Sigmoid colon (tissue), 7 donors: ENCODE results near the gene TSPAN15. TPM values are rescaled to one million over a fixed set of nuclear protein-coding genes. Genes with fewer than 3 reads are reported as not detected.

Experiments used
- DNase-seq: peaks from one replicate; pipeline ENCODE4 v3.0.0-alpha.2; 2019
- H3K27ac ChIP-seq, 4 donors: fragments of 200-600 bp; sonication (generic); one replicate each; pipeline ENCODE4 v1.5.1; 2016 to 2019; ENCODE audit warnings: mild to moderate bottlenecking in 1 of 4
- H3K27me3 ChIP-seq, 3 donors: fragments of 200-600 bp; sonication (generic); one replicate each; pipeline ENCODE4 v1.5.1; 2019; ENCODE audit warnings: mild to moderate bottlenecking in 1 of 3
- H3K36me3 ChIP-seq, 4 donors: fragments of 200-600 bp; sonication (generic); one replicate each; pipeline ENCODE4 v1.5.1; 2016 to 2019
- H3K4me1 ChIP-seq, 4 donors: fragments of 200-600 bp; sonication (generic); one replicate each; pipeline ENCODE4 v1.5.1; 2017 to 2019
- H3K4me3 ChIP-seq, 4 donors: fragments of 200-600 bp; sonication (generic); one replicate each; pipeline ENCODE4 v1.5.1; 2017 to 2019; ENCODE audit warnings: mild to moderate bottlenecking in 2 of 4, moderate library complexity in 1 of 4
- H3K9me3 ChIP-seq, 4 donors: fragments of 200-600 bp in 3 of 4; sonication (generic) in 3 of 4; one replicate each; pipeline versions ENCODE4 v1.5.1 to v1.6.1; 2013 to 2019
- EP300 ChIP-seq, 4 donors: sonication (generic); formaldehyde crosslinking; IDR thresholded peaks; one replicate each; pipeline ENCODE4 v1.6.1; 2017; ENCODE audit warnings: antibody characterized with exemption in 4 of 4
- POLR2A ChIP-seq, 2 donors: fragments of 450-650 bp; IDR thresholded peaks; one replicate each; pipeline ENCODE4 v1.6.1; 2016; ENCODE audit warnings: antibody characterized with exemption in 2 of 2, mild to moderate bottlenecking in 2 of 2, moderate library complexity in 2 of 2
- POLR2AphosphoS5 ChIP-seq, 4 donors: sonication (generic); formaldehyde crosslinking; IDR thresholded peaks; one replicate each; pipeline ENCODE4 v1.6.1; 2017; ENCODE audit warnings: antibody characterized with exemption in 4 of 4
- WGBS, 2 donors: extraction: QIAGEN DNeasy Blood & Tissue Kit; methylation state at CpG; one replicate each; pipeline ENCODE4 v1.1.7; 2013; 5-methylcytosine and 5-hydroxymethylcytosine counted together
- intact Hi-C: fragments of 100-400 bp; cut with DNase I; formaldehyde crosslinking; loops from one replicate; pipeline ENCODE4 v1.15.1; 2023
- polyA plus RNA-seq, 3 donors: library from polyadenylated mRNA; stranded (reverse); fragments of 200-250 nt; gene quantifications; one replicate each; pipeline ENCODE4 v1.2.3, GENCODE V29; 2013
- total RNA-seq, 4 donors: library from RNA; depleted of rRNA; stranded (reverse); fragments of >200 nt; gene quantifications; one replicate each; pipeline ENCODE4 v1.1.0, GENCODE V29; 2016
- TF ChIP-seq, protein P1 (sequence below), 4 experiments: fragments of 450-650 bp in 3 of 4; fragments of 200-600 bp in 1 of 4; IDR thresholded peaks; one replicate each; pipeline ENCODE4 v1.5.1; 2016 to 2019; ENCODE audit warnings: antibody characterized with exemption in 4 of 4, mild to moderate bottlenecking in 3 of 4, moderate library complexity in 2 of 4
- donor health status: healthy with polysubstance abuse.
- donor health status: Bipolar disorder and iron deficiency.
- donor health status: healthy.

TSPAN15 gene
- total and polyA plus RNA-seq, 7 donors, result 43.0 to 100 (median 70.9) TPM

DNA sequence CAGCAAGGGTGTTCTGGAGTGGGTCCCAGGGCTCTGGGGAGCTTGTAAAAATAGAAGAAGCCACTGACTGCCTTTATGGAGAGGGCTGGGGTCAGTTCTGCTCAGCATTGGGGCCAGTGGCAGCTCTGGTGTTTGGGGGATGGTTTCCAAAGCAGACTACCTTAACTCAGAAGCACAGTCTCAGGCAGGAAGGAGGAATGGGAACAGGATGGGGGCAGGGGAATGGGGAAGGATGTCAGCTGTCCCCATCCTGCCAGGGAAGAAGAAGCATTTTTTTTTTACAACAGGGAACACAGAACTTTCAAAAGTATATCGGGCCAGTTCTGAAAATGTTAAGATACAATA, 28.8 kb downstream of the TSPAN15 start:
- TF ChIP-seq EP300 (IDR thresholded peaks at IDR 0.05) (peak in 3 of 4 donors; percentile 5 to 38 (median 11)), POLR2AphosphoS5 (IDR thresholded peaks at IDR 0.05) (peak in 2 of 4 donors; percentile 2 to 60)
- TF ChIP-seq, protein P1, sequence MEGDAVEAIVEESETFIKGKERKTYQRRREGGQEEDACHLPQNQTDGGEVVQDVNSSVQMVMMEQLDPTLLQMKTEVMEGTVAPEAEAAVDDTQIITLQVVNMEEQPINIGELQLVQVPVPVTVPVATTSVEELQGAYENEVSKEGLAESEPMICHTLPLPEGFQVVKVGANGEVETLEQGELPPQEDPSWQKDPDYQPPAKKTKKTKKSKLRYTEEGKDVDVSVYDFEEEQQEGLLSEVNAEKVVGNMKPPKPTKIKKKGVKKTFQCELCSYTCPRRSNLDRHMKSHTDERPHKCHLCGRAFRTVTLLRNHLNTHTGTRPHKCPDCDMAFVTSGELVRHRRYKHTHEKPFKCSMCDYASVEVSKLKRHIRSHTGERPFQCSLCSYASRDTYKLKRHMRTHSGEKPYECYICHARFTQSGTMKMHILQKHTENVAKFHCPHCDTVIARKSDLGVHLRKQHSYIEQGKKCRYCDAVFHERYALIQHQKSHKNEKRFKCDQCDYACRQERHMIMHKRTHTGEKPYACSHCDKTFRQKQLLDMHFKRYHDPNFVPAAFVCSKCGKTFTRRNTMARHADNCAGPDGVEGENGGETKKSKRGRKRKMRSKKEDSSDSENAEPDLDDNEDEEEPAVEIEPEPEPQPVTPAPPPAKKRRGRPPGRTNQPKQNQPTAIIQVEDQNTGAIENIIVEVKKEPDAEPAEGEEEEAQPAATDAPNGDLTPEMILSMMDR (IDR thresholded peaks at IDR 0.05), result no peak
- Histone ChIP-seq H3K27ac (peak overlapping the region; percentile 87 to 93 (median 92)), H3K27me3 (no peaks in the 10 kb centered on the region), H3K36me3 (peaks cover 0 to 4% (median 0%) of the 10 kb centered on the region in 4 donors), H3K9me3 (no peaks in the 10 kb centered on the region), H3K4me1 (peaks cover 0 to 100% (median 99%) of the 10 kb centered on the region in 4 donors), H3K4me3 (no peak overlapping the region)
- WGBS, 2 donors, result 52 to 87% methylated on average over 1 of the region's 1 CpG
- DNase-seq, result peak; percentile 90
- intact Hi-C loops, result no loop called here

DNA sequence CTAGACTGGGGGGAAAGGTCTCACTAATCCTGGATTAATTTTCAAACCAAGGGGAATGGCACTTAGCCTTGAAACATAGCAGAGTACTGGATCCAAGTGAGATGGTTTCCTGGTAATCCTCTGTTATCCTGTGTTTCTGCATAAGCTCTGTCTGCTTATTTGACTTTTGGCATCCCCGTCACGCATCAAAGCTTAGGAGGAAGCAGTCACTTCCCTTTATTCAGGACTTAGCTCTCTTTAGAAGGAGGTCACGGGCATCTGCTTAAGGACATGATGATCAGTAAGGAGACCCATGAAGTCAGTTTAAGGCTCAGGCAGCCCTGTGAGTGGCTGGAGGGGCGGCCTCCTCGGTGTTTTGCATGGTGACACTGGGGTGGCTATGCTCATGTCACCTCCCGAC, 30.0 kb downstream of the TSPAN15 start:
- peak in 3 of 4 donors; percentile 57 to 73 (median 65) for TF ChIP-seq POLR2AphosphoS5 (IDR thresholded peaks at IDR 0.05)
- TF ChIP-seq EP300 (IDR thresholded peaks at IDR 0.05), result peak in 1 of 4 donors; percentile 39
- TF ChIP-seq POLR2A (IDR thresholded peaks at IDR 0.05), result no peak
- no peaks in the 10 kb centered on the region for H3K27me3 ChIP-seq
- DNase-seq, result no peak
- no peaks in the 10 kb centered on the region for H3K9me3 ChIP-seq
- H3K36me3 ChIP-seq, result peaks cover 0 to 4% (median 0%) of the 10 kb centered on the region in 4 donors
- H3K4me3 ChIP-seq, result no peak overlapping the region
- intact Hi-C loops, result no loop called here
- peaks cover 0 to 100% (median 99%) of the 10 kb centered on the region in 4 donors for H3K4me1 ChIP-seq
- peak overlapping the region; percentile 87 to 93 (median 92) for H3K27ac ChIP-seq
- WGBS, 2 donors, result 69 to 85% methylated on average over 6 of the region's 6 CpGs

DNA sequence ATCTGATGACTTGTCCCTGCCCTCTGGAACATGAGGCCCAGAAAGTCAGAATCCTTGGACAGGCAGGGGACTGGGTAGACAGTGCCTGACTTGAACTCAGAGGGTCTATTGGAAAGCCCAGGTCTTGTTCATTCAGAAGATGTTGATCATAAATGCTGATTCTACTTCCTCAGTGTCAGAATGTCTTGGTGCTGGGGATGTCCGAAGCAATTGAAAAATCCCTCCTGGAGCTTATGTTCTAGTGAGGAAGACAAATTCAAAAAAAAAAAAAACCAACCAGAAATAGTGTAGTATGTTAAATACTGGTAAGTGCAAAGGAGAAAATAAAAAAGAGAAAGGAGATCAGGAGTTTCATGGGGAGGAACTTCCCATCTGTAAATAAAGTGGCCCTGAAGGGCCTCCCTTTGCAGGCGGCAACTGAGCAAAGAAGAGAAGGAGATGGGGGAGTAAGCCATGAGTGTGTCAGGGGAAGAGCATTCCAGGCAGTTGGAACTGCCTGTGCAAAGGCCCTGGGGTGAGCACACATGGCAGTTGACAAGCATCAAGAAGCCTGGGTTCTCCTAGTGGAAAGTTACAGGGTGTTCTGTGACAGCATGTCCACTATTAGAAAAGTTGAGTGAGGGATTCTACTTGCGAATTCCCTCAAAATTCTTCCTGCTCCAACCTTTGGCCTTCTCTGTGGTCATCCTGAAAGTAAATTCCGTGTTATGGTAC, 30.7 kb downstream of the TSPAN15 start:
- Histone ChIP-seq H3K4me3 (no peak overlapping the region), H3K4me1 (peaks cover 0 to 100% (median 99%) of the 10 kb centered on the region in 4 donors), H3K27ac (peak overlapping the region; percentile 87 to 93 (median 92)), H3K27me3 (no peaks in the 10 kb centered on the region), H3K36me3 (peaks cover 0 to 4% (median 0%) of the 10 kb centered on the region in 4 donors), H3K9me3 (no peaks in the 10 kb centered on the region)
- DNase-seq, result no peak
- TF ChIP-seq EP300 (IDR thresholded peaks at IDR 0.05) (no peak), POLR2A (IDR thresholded peaks at IDR 0.05) (no peak), POLR2AphosphoS5 (IDR thresholded peaks at IDR 0.05) (no peak)
- TF ChIP-seq, protein P1 (IDR thresholded peaks at IDR 0.05), result no peak
- WGBS, 2 donors, result 89 to 93% methylated on average over 4 of the region's 4 CpGs
- intact Hi-C loops, result no loop called here

DNA sequence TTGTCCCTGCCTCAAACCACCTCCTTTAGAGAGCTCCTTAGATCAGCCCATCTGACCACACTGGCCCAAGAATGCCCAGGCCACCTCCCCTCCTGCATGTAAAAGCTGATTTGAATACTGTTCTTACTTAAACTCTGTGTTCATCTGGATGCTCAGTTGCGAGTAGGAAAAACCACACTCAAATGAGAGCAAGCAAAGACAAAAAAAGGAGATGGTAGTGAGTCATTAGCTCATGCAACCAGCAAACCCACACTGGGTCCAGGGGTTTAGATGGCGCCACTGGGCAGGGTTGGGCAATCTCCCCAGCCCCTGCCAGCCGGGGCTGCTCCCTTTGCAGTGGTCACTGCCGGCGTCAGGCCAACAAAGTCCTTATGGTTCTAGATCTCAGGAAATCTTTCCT, 32.7 kb downstream of the TSPAN15 start:
- Histone ChIP-seq H3K27me3 (no peaks in the 10 kb centered on the region), H3K9me3 (peaks cover 0 to 1% (median 0%) of the 10 kb centered on the region in 4 donors), H3K36me3 (peaks cover 0 to 4% (median 0%) of the 10 kb centered on the region in 4 donors), H3K4me1 (peaks cover 0 to 89% (median 85%) of the 10 kb centered on the region in 4 donors), H3K4me3 (no peak overlapping the region), H3K27ac (peak overlapping the region; percentile 87 to 93 (median 92))
- DNase-seq, result no peak
- intact Hi-C loops, result loop anchor here (2.0 kb wide), 1 partner anchor 67 kb away; the partner anchor contains the start of gene TACR2
- WGBS, 2 donors, result 72 to 88% methylated on average over 5 of the region's 5 CpGs
- no peak for TF ChIP-seq POLR2A (IDR thresholded peaks at IDR 0.05)
- no peak for TF ChIP-seq EP300 (IDR thresholded peaks at IDR 0.05)
- TF ChIP-seq, protein P1 (IDR thresholded peaks at IDR 0.05), result no peak
- TF ChIP-seq POLR2AphosphoS5 (IDR thresholded peaks at IDR 0.05), result no peak

DNA sequence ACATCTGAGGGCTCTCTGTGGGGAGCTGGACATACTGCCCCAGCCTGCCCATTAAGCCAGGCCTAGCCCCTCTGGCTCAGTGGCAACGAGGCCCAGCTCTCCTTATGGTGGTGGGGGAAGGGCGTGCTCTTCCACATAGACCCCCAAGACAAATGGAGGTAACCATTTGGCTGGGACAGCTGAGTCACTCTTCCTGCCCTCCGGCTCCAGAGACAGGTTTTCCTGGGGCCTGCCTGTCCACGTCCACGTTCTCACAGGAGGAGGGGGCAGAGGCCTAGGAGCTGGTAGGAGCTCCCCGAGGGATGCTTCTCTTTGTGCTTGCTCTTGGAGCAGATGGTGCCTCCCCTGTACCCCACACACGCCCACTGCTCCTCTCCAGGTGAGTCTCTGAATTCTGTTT, 33.5 kb downstream of the TSPAN15 start:
- Histone ChIP-seq H3K27ac (peak overlapping the region; percentile 87 to 93 (median 92)), H3K4me3 (no peak overlapping the region), H3K27me3 (no peaks in the 10 kb centered on the region), H3K36me3 (peaks cover 0 to 4% (median 0%) of the 10 kb centered on the region in 4 donors), H3K4me1 (peaks cover 0 to 82% (median 77%) of the 10 kb centered on the region in 4 donors), H3K9me3 (peaks cover 0 to 2% (median 0%) of the 10 kb centered on the region in 4 donors)
- TF ChIP-seq EP300 (IDR thresholded peaks at IDR 0.05), result no peak
- intact Hi-C loops, result loop anchor here (2.0 kb wide), 1 partner anchor 68 kb away; the partner anchor contains the start of gene TACR2
- WGBS, 2 donors, result 85 to 93% methylated on average over 7 of the region's 7 CpGs
- DNase-seq, result no peak
